ENCODE measurements around the gene NCR3LG1. TPM values are rescaled to one million over a fixed set of nuclear protein-coding genes. Genes with fewer than 3 reads are reported as not detected.
A peak's percentile ranks its signal among the peaks of the same experiment; 100 is the strongest.

The NCR3LG1 gene
- total and polyA plus RNA-seq, 2 donors (not counting 3 experiments of a cell fraction or from before 2014, with no cell fraction given) = 2.2 to 8.1 TPM

- H3K79me2 ChIP-seq (ENCODE audit: control insufficient read depth, insufficient read depth, low read length) = no peaks in the 10 kb centered on the region
- H3K4me3 ChIP-seq (replicated peaks in 1 of 3; ENCODE audit: insufficient read depth in 1 of 3, low read depth in 1 of 3, low read length in 3 of 3) = no peak overlapping the region
- H2AFZ ChIP-seq (ENCODE audit: low read depth, low read length) = no peak overlapping the region
- no peaks in the 10 kb centered on the region for H3K9me1 ChIP-seq (replicated peaks; ENCODE audit: control insufficient read depth, extremely low read depth, insufficient read depth, low read length)
- H3K27me3 ChIP-seq (ENCODE audit: control insufficient read depth in 2 of 2, insufficient read depth in 2 of 2, low read length in 2 of 2) = no peaks in the 10 kb centered on the region
- H3K27ac ChIP-seq (ENCODE audit: insufficient read depth, low read depth, low read length) = no peak overlapping the region
- H3K4me1 ChIP-seq (ENCODE audit: control insufficient read depth, extremely low read depth, insufficient read depth, low read length) = peaks cover 5% of the 10 kb centered on the region
- TF ChIP-seq POLR2A (IDR thresholded peaks at IDR 0.05; ENCODE audit: low read depth, low read length) = no peak
- H3K36me3 ChIP-seq (ENCODE audit: control insufficient read depth in 2 of 2, extremely low read depth in 1 of 2, insufficient read depth in 2 of 2, low read length in 2 of 2) = no peaks in the 10 kb centered on the region
- no peak overlapping the region for H3K4me2 ChIP-seq (ENCODE audit: insufficient read depth, low read length)
- dilution Hi-C loops (cut with MboI; ENCODE audit: extremely low pct_ligation_motif_present, low sequenced_read_pairs) (no loop called here), intact Hi-C loops (cut with micrococcal nuclease) (no loop called here)
- ChIA-PET CTCF (interaction anchor here (1.5 kb wide), 1 partner anchor 17 kb away, joined by 4 read pairs; no protein-coding TSS in a partner anchor), POLR2A (no interaction called here)
- BruUV-seq (replicated peaks) = no TSS peak
- H4K20me1 ChIP-seq (replicated peaks; ENCODE audit: control insufficient read depth, extremely low read depth, insufficient read depth, low read length) = no peaks in the 10 kb centered on the region
- no peak for DNase-seq (ENCODE audit: low read depth, low spot score)
- H3K9ac ChIP-seq (replicated peaks; ENCODE audit: extremely low read depth, insufficient read depth, low read length) = no peak overlapping the region
- no peaks in the 10 kb centered on the region for H3K9me3 ChIP-seq (replicated peaks; ENCODE audit: control insufficient read depth, insufficient read depth, low read length)
- no peak for FAIRE-seq
Observed at GRCh38 chr11:17403980-17404759, 52.6 kb downstream of the NCR3LG1 start.

GRCh38 chr11:17405232-17406005, 53.8 kb downstream of the NCR3LG1 start:
- Histone ChIP-seq H3K4me3 (replicated peaks in 1 of 3; ENCODE audit: insufficient read depth in 1 of 3, low read depth in 1 of 3, low read length in 3 of 3) (no peak overlapping the region), H2AFZ (ENCODE audit: low read depth, low read length) (no peak overlapping the region), H3K27me3 (ENCODE audit: control insufficient read depth in 2 of 2, insufficient read depth in 2 of 2, low read length in 2 of 2) (no peaks in the 10 kb centered on the region), H3K4me2 (ENCODE audit: insufficient read depth, low read length) (no peak overlapping the region), H3K9me3 (replicated peaks; ENCODE audit: control insufficient read depth, insufficient read depth, low read length) (no peaks in the 10 kb centered on the region), H3K27ac (ENCODE audit: insufficient read depth, low read depth, low read length) (no peak overlapping the region), H3K9ac (replicated peaks; ENCODE audit: extremely low read depth, insufficient read depth, low read length) (no peak overlapping the region), H4K20me1 (replicated peaks; ENCODE audit: control insufficient read depth, extremely low read depth, insufficient read depth, low read length) (no peaks in the 10 kb centered on the region), H3K79me2 (ENCODE audit: control insufficient read depth, insufficient read depth, low read length) (no peaks in the 10 kb centered on the region), H3K9me1 (replicated peaks; ENCODE audit: control insufficient read depth, extremely low read depth, insufficient read depth, low read length) (no peaks in the 10 kb centered on the region), H3K36me3 (ENCODE audit: control insufficient read depth in 2 of 2, extremely low read depth in 1 of 2, insufficient read depth in 2 of 2, low read length in 2 of 2) (no peaks in the 10 kb centered on the region), H3K4me1 (ENCODE audit: control insufficient read depth, extremely low read depth, insufficient read depth, low read length) (peaks cover 5% of the 10 kb centered on the region)
- POLR2A ChIA-PET = no interaction called here
- DNase-seq (ENCODE audit: low read depth, low spot score) (no peak), FAIRE-seq (peak; percentile 8)
- intact Hi-C loops (cut with micrococcal nuclease) = no loop called here
- BruUV-seq (replicated peaks) = no TSS peak
- CTCF ChIA-PET = interaction anchor here (1.2 kb wide), 1 partner anchor 21 kb away, joined by 5 read pairs; no protein-coding TSS in a partner anchor
- no peak for TF ChIP-seq POLR2A (IDR thresholded peaks at IDR 0.05; ENCODE audit: low read depth, low read length)
- TF ChIP-seq FOS (IDR thresholded peaks at IDR 0.05; ENCODE audit: borderline replicate concordance, insufficient read depth, low read length) = no peak
- no peak for TF ChIP-seq POLR2AphosphoS5 (IDR thresholded peaks at IDR 0.05; ENCODE audit: insufficient read depth, low read depth, low read length)
- no peak for TF ChIP-seq MYC (IDR thresholded peaks at IDR 0.05; ENCODE audit: low read depth, low read length)
- no peak for TF ChIP-seq CTCF (IDR thresholded peaks at IDR 0.05; ENCODE audit: extremely low read depth in 1 of 2, insufficient read depth in 1 of 2, low read depth in 1 of 2, low read length in 2 of 2)
- TF ChIP-seq EZH2 (IDR thresholded peaks at IDR 0.05; ENCODE audit: borderline replicate concordance, low read depth, low read length, severe bottlenecking) = no peak
- no peak for TF ChIP-seq GATA2 (IDR thresholded peaks at IDR 0.05; ENCODE audit: insufficient read depth, insufficient read length, low read depth, low read length)
- TF ChIP-seq JUN (IDR thresholded peaks at IDR 0.05; ENCODE audit: borderline replicate concordance, insufficient read depth, insufficient read length, low read depth) = no peak
- TF ChIP-seq MAX (IDR thresholded peaks at IDR 0.05; ENCODE audit: insufficient read depth, insufficient read length) = no peak
- dilution Hi-C loops (cut with MboI; ENCODE audit: extremely low pct_ligation_motif_present, low sequenced_read_pairs) = no loop called here

All from endothelial cell of umbilical vein (primary cell).